Liver (tissue), 3 donors: ENCODE measurements around the gene ITFG1.

Experiments used
- GABPA ChIP-seq, 2 donors: IDR thresholded peaks in 1 of 2; conservative IDR thresholded peaks in 1 of 2; 2 replicates each; pipeline ENCODE4 v1.6.1; 2016; ENCODE audit warnings: antibody characterized with exemption in 2 of 2, mild to moderate bottlenecking in 1 of 2, moderate library complexity in 1 of 2
- HNF4G ChIP-seq: IDR thresholded peaks from 2 replicates; pipeline ENCODE4 v1.6.1; 2016; ENCODE audit warnings: antibody characterized with exemption
- MAX ChIP-seq: IDR thresholded peaks from 2 replicates; pipeline ENCODE4 v1.6.1; 2016; ENCODE audit warnings: antibody characterized with exemption
- ZBTB33 ChIP-seq: IDR thresholded peaks from 2 replicates; pipeline ENCODE4 v1.6.1; 2016; ENCODE audit warnings: antibody characterized with exemption
- TF ChIP-seq, protein P1 (sequence below): fragments of 150-350 bp; IDR thresholded peaks from 2 replicates; pipeline ENCODE4 v1.5.1; 2017; ENCODE audit warnings: improper control_type of control experiment, low read depth, low read length; ENCODE audit not compliant: missing input control
- TF ChIP-seq, protein P2 (sequence below): IDR thresholded peaks from 2 replicates; pipeline ENCODE4 v1.6.1; 2016; ENCODE audit warnings: antibody characterized with exemption, mild to moderate bottlenecking
- TF ChIP-seq, protein P3 (sequence below): IDR thresholded peaks from 2 replicates; pipeline ENCODE4 v1.6.1; 2016; ENCODE audit warnings: antibody characterized with exemption
- donor health status: healthy.
- donor health status: healthy.

GRCh38 chr16:47254756-47255155, 206.1 kb downstream of the ITFG1 start:
- TF ChIP-seq GABPA (IDR thresholded peaks at IDR 0.05 in 1 of 2, conservative IDR thresholded peaks at IDR 0.05 in 1 of 2) (no peak), MAX (no peak), HNF4G (no peak), ZBTB33 (no peak)
- TF ChIP-seq, protein P1, sequence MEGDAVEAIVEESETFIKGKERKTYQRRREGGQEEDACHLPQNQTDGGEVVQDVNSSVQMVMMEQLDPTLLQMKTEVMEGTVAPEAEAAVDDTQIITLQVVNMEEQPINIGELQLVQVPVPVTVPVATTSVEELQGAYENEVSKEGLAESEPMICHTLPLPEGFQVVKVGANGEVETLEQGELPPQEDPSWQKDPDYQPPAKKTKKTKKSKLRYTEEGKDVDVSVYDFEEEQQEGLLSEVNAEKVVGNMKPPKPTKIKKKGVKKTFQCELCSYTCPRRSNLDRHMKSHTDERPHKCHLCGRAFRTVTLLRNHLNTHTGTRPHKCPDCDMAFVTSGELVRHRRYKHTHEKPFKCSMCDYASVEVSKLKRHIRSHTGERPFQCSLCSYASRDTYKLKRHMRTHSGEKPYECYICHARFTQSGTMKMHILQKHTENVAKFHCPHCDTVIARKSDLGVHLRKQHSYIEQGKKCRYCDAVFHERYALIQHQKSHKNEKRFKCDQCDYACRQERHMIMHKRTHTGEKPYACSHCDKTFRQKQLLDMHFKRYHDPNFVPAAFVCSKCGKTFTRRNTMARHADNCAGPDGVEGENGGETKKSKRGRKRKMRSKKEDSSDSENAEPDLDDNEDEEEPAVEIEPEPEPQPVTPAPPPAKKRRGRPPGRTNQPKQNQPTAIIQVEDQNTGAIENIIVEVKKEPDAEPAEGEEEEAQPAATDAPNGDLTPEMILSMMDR, result no peak
- TF ChIP-seq, protein P2, sequence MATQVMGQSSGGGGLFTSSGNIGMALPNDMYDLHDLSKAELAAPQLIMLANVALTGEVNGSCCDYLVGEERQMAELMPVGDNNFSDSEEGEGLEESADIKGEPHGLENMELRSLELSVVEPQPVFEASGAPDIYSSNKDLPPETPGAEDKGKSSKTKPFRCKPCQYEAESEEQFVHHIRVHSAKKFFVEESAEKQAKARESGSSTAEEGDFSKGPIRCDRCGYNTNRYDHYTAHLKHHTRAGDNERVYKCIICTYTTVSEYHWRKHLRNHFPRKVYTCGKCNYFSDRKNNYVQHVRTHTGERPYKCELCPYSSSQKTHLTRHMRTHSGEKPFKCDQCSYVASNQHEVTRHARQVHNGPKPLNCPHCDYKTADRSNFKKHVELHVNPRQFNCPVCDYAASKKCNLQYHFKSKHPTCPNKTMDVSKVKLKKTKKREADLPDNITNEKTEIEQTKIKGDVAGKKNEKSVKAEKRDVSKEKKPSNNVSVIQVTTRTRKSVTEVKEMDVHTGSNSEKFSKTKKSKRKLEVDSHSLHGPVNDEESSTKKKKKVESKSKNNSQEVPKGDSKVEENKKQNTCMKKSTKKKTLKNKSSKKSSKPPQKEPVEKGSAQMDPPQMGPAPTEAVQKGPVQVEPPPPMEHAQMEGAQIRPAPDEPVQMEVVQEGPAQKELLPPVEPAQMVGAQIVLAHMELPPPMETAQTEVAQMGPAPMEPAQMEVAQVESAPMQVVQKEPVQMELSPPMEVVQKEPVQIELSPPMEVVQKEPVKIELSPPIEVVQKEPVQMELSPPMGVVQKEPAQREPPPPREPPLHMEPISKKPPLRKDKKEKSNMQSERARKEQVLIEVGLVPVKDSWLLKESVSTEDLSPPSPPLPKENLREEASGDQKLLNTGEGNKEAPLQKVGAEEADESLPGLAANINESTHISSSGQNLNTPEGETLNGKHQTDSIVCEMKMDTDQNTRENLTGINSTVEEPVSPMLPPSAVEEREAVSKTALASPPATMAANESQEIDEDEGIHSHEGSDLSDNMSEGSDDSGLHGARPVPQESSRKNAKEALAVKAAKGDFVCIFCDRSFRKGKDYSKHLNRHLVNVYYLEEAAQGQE, result no peak
- TF ChIP-seq, protein P3, sequence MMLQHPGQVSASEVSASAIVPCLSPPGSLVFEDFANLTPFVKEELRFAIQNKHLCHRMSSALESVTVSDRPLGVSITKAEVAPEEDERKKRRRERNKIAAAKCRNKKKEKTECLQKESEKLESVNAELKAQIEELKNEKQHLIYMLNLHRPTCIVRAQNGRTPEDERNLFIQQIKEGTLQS, result no peak
